ENCODE measurements around the gene TRIM61. TPM values are rescaled to one million over a fixed set of nuclear protein-coding genes. Genes with fewer than 3 reads are reported as not detected.
"Not testable (repeated sequence)": the region's sequence is repeated elsewhere in the genome, so short reads cannot be mapped to it uniquely, and the experiment has no call there.

TRIM61 gene
- under 1 TPM in 4 of 8 experiments, not detected in 4; 0.23 to 0.76 (median 0.33) TPM for total RNA-seq

- in situ Hi-C loops (cut with MboI; ENCODE audit: low pct_unique_long_range_greater_than_20kb in 2 of 9, low sequenced_read_pairs in 9 of 9, unreplicated experiment in 9 of 9), result no loop called here
- H3K4me3 ChIP-seq, result peak within 1 kb of the TSS in 2 of 5 donors; percentile 13 to 35
- no peak within 1 kb of the TSS for H3K27ac ChIP-seq
- peak in 2 of 8 experiments; percentile 29 to 95 for ATAC-seq (replicated peaks in 6 of 8)
- WGBS, 10 experiments, result 4 to 96% (median 64%) methylated on average over 3 to 15 of the region's 27 CpGs; no CpG with 5 or more reads in 2 of the 10 experiments
- peaks cover 0 to 3% of the 10 kb centered on the region in 2 donors for H3K4me1 ChIP-seq (replicated peaks in 1 of 2)
These were observed at the start of gene TRIM61 for GRCh38 chr4:164977243-164978164. TSS of gene TRIM61 (minus strand) at chr4:164977657. CDS start at chr4:164970002, 7,655 bp downstream.

DNA sequence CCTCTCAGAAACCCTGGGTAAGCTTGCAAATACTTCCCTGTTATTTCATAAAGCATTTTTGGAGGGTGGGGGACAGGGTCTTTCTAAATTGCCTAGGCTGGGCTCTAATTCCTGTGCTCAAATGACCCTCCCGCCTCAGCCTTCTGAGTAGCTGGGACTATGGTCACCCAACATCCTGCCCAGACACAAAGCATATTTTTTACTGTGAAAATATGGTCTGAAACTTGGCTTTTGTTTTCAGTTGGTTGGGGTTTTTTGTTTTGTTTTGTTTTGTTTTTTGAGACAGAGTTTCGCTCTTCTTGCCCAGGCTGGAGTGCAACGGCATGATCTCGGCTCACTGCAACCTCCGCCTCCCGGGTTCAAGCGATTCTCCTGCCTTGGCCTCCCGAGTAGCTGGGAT, 48.3 kb upstream of the TRIM61 start:
- ATAC-seq (replicated peaks in 6 of 8); in situ Hi-C loops (cut with MboI; ENCODE audit: low pct_unique_long_range_greater_than_20kb in 2 of 9, low sequenced_read_pairs in 9 of 9, unreplicated experiment in 9 of 9): not testable (repeated sequence)
- 40 to 100% (median 74%) methylated on average over 1 to 8 of the region's 8 CpGs; no CpG with 5 or more reads in 3 of the 10 experiments for WGBS, 10 experiments

GRCh38 chr4:165019995-165020394, 42.5 kb upstream of the TRIM61 start:
- no CpG with 5 or more reads among the region's 30 CpGs for WGBS, 10 experiments
- in situ Hi-C loops (cut with MboI; ENCODE audit: low pct_unique_long_range_greater_than_20kb in 2 of 9, low sequenced_read_pairs in 9 of 9, unreplicated experiment in 9 of 9); ATAC-seq (replicated peaks in 6 of 8); H3K4me3 ChIP-seq; H3K27ac ChIP-seq; H3K4me1 ChIP-seq (replicated peaks in 1 of 2): not testable (repeated sequence)

More for the DNA sequence above, 48.3 kb upstream of the TRIM61 start:
- not testable (repeated sequence) for H3K27ac ChIP-seq; H3K4me1 ChIP-seq (replicated peaks in 1 of 2); H3K4me3 ChIP-seq

- H3K4me3 ChIP-seq, result no peak overlapping the region
- H3K4me1 ChIP-seq (replicated peaks in 1 of 2), result no peaks in the 10 kb centered on the region
- 0 to 94% (median 85%) methylated on average over 1 to 5 of the region's 5 CpGs; no CpG with 5 or more reads in 2 of the 10 experiments for WGBS, 10 experiments
- in situ Hi-C loops (cut with MboI; ENCODE audit: low pct_unique_long_range_greater_than_20kb in 2 of 9, low sequenced_read_pairs in 9 of 9, unreplicated experiment in 9 of 9), result no loop called here
- peak in 3 of 8 experiments; percentile 62 to 87 (median 80) for ATAC-seq (replicated peaks in 6 of 8)
- H3K27ac ChIP-seq, result no peak overlapping the region
These were observed 39.5 kb upstream of the TRIM61 start for GRCh38 chr4:165016971-165017370.

- in situ Hi-C loops (cut with MboI; ENCODE audit: low pct_unique_long_range_greater_than_20kb in 2 of 9, low sequenced_read_pairs in 9 of 9, unreplicated experiment in 9 of 9), result no loop called here
- Histone ChIP-seq H3K4me3 (no peak overlapping the region), H3K4me1 (replicated peaks in 1 of 2) (no peaks in the 10 kb centered on the region), H3K27ac (no peak overlapping the region)
- no peak for ATAC-seq (replicated peaks in 6 of 8)
These were observed 36.2 kb upstream of the TRIM61 start for GRCh38 chr4:165013691-165014090.

DNA sequence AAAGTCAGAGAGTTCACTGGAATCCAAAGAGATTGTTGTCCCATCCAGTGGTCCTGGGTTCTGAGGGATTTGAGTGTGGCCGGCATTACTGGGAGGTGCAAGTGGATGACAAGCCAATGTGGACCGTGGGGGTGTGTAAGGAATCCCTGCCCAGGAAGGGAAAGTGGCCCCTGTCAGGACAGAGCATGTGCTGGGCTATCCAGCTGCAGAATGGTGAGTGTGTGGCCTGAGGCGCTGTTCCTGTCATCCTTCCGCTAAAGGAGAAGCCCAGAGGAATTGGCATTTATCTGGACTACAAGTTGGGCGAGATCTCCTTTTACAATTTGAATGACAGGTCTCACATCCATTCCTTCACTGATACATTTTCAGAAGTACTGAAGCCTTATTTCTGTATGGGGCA, 33.9 kb upstream of the TRIM61 start:
- Histone ChIP-seq H3K4me3 (no peak overlapping the region), H3K27ac (no peak overlapping the region), H3K4me1 (replicated peaks in 1 of 2) (no peaks in the 10 kb centered on the region)
- in situ Hi-C loops (cut with MboI; ENCODE audit: low pct_unique_long_range_greater_than_20kb in 2 of 9, low sequenced_read_pairs in 9 of 9, unreplicated experiment in 9 of 9), result no loop called here
- ATAC-seq (replicated peaks in 6 of 8), result no peak
- 11 to 100% (median 72%) methylated on average over 1 to 5 of the region's 5 CpGs; no CpG with 5 or more reads in 3 of the 10 experiments for WGBS, 10 experiments

- WGBS, 10 experiments, result 17 to 80% (median 60%) methylated on average over 1 to 6 of the region's 8 CpGs; no CpG with 5 or more reads in 4 of the 10 experiments
- Histone ChIP-seq H3K27ac (no peak overlapping the region), H3K4me1 (replicated peaks in 1 of 2) (no peaks in the 10 kb centered on the region), H3K4me3 (no peak overlapping the region)
- in situ Hi-C loops (cut with MboI; ENCODE audit: low pct_unique_long_range_greater_than_20kb in 2 of 9, low sequenced_read_pairs in 9 of 9, unreplicated experiment in 9 of 9), result no loop called here
- ATAC-seq (replicated peaks in 6 of 8), result no peak
These were observed 33.5 kb upstream of the TRIM61 start for GRCh38 chr4:165010991-165011390.

DNA sequence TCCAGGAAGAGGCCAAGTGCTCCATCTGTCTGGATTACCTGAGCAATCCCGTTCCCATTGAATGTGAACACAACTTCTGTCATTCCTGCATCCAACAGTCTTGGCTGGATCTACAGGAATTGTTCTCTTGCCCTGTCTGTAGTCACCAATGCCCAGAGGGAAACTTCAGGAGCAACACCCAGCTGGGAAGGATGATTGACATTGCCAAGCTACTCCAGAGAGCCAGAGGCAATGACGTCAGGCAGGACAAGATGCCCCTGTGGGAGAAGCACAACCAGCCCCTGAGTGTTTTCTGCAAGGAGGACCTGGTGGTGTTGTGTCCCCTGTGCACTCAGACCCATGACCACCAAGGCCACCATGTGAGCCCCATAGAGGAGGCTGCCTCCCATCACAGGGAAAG, 33.0 kb upstream of the TRIM61 start:
- H3K4me3 ChIP-seq, result no peak overlapping the region
- ATAC-seq (replicated peaks in 6 of 8), result no peak
- in situ Hi-C loops (cut with MboI; ENCODE audit: low pct_unique_long_range_greater_than_20kb in 2 of 9, low sequenced_read_pairs in 9 of 9, unreplicated experiment in 9 of 9), result no loop called here
- WGBS, 10 experiments, result 20 to 100% methylated on average over 1 to 2 of the region's 2 CpGs; no CpG with 5 or more reads in 8 of the 10 experiments
- no peaks in the 10 kb centered on the region for H3K4me1 ChIP-seq (replicated peaks in 1 of 2)
- no peak overlapping the region for H3K27ac ChIP-seq

GRCh38 chr4:165009493-165010227, 32.2 kb upstream of the TRIM61 start:
- Histone ChIP-seq H3K4me1 (replicated peaks in 1 of 2) (no peaks in the 10 kb centered on the region), H3K4me3 (no peak overlapping the region), H3K27ac (no peak overlapping the region)
- in situ Hi-C loops (cut with MboI; ENCODE audit: low pct_unique_long_range_greater_than_20kb in 2 of 9, low sequenced_read_pairs in 9 of 9, unreplicated experiment in 9 of 9), result no loop called here
- WGBS, 10 experiments, result 39 to 100% (median 92%) methylated on average over 2 to 5 of the region's 5 CpGs; no CpG with 5 or more reads in 1 of the 10 experiments
- no peak for ATAC-seq (replicated peaks in 6 of 8)

- WGBS, 10 experiments, result 0 to 94% (median 60%) methylated on average over 1 to 5 of the region's 5 CpGs; no CpG with 5 or more reads in 5 of the 10 experiments
- H3K27ac ChIP-seq, result no peak overlapping the region
- no peak overlapping the region for H3K4me3 ChIP-seq
- H3K4me1 ChIP-seq (replicated peaks in 1 of 2), result no peaks in the 10 kb centered on the region
- in situ Hi-C loops (cut with MboI; ENCODE audit: low pct_unique_long_range_greater_than_20kb in 2 of 9, low sequenced_read_pairs in 9 of 9, unreplicated experiment in 9 of 9), result no loop called here
- no peak for ATAC-seq (replicated peaks in 6 of 8)
These were observed 29.4 kb upstream of the TRIM61 start for GRCh38 chr4:165006886-165007285.

DNA sequence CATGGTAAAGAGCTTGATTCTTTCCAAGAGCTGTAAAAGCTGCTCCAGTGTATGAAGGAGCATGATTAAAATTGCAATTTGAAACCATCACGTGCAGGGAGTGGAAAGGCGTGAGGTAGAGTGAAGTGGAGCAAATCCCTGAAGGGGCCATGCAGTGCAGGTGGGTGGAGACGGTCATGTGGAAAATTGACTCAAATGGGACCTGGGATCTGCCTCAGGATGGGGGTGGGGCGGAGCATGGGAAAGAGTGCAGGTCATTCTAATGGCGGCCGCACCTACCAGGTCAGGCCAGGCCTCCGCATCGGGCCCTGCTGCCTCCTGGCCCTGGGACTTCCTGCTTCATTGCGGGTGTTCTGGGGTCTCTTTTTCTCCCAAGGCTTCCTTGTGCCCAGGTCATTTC, 29.0 kb upstream of the TRIM61 start:
- H3K4me3 ChIP-seq, result no peak overlapping the region
- WGBS, 10 experiments, result 0 to 100% (median 72%) methylated on average over 1 to 3 of the region's 9 CpGs; no CpG with 5 or more reads in 6 of the 10 experiments
- no peak for ATAC-seq (replicated peaks in 6 of 8)
- no peak overlapping the region for H3K27ac ChIP-seq
- no peaks in the 10 kb centered on the region for H3K4me1 ChIP-seq (replicated peaks in 1 of 2)
- in situ Hi-C loops (cut with MboI; ENCODE audit: low pct_unique_long_range_greater_than_20kb in 2 of 9, low sequenced_read_pairs in 9 of 9, unreplicated experiment in 9 of 9), result no loop called here

GRCh38 chr4:165005352-165005925, 28.0 kb upstream of the TRIM61 start:
- WGBS, 10 experiments, result 22 to 100% (median 66%) methylated on average over 2 to 4 of the region's 6 CpGs; no CpG with 5 or more reads in 4 of the 10 experiments
- in situ Hi-C loops (cut with MboI; ENCODE audit: low pct_unique_long_range_greater_than_20kb in 2 of 9, low sequenced_read_pairs in 9 of 9, unreplicated experiment in 9 of 9), result no loop called here
- Histone ChIP-seq H3K27ac (no peak overlapping the region), H3K4me3 (no peak overlapping the region), H3K4me1 (replicated peaks in 1 of 2) (no peaks in the 10 kb centered on the region)
- ATAC-seq (replicated peaks in 6 of 8), result no peak

- 75% methylated on average over 1 of the region's 4 CpGs; no CpG with 5 or more reads in 9 of the 10 experiments for WGBS, 10 experiments
These were observed 24.5 kb upstream of the TRIM61 start for GRCh38 chr4:165001957-165002356.

More at GRCh38 chr4:165001957-165002356, 24.5 kb upstream of the TRIM61 start:
- H3K4me1 ChIP-seq (replicated peaks in 1 of 2); in situ Hi-C loops (cut with MboI; ENCODE audit: low pct_unique_long_range_greater_than_20kb in 2 of 9, low sequenced_read_pairs in 9 of 9, unreplicated experiment in 9 of 9); ATAC-seq (replicated peaks in 6 of 8); H3K27ac ChIP-seq; H3K4me3 ChIP-seq: not testable (repeated sequence)
